Cardiac muscle cell (in vitro differentiated cells and primary cell): Measurements from ENCODE around the gene ST6GALNAC3. TPM values are rescaled to one million over a fixed set of nuclear protein-coding genes. Genes with fewer than 3 reads are reported as not detected.

Source experiments
- DNase-seq, 2 donors: peaks; one replicate each; pipeline versions ENCODE4 v3.0.0 to v3.0.0-alpha.2; 2010 to 2017; ENCODE audit warnings: low read depth in 1 of 2, low spot score in 1 of 2
- H3K27ac ChIP-seq: fragments of 200-600 bp; sonication (generic); 2 replicates; pipeline ENCODE4 v1.5.1; 2016
- H3K27me3 ChIP-seq: fragments of 200-600 bp; sonication (generic); 2 replicates; pipeline ENCODE4 v1.6.0; 2016; ENCODE audit warnings: control low read depth
- H3K36me3 ChIP-seq: fragments of 200-600 bp; sonication (generic); 2 replicates; pipeline ENCODE4 v1.5.1; 2016; ENCODE audit warnings: control low read depth
- H3K4me1 ChIP-seq: fragments of 200-600 bp; sonication (generic); 2 replicates; pipeline ENCODE4 v1.8.1; 2017; ENCODE audit warnings: low read depth, mild to moderate bottlenecking, mixed run types
- H3K4me3 ChIP-seq: fragments of 200-600 bp; sonication (generic); 2 replicates; pipeline ENCODE4 v1.5.1; 2016; ENCODE audit warnings: mild to moderate bottlenecking
- H3K9me3 ChIP-seq: fragments of 200-600 bp; sonication (generic); 2 replicates; pipeline ENCODE4 v1.5.1; 2017; ENCODE audit warnings: low read depth, mild to moderate bottlenecking, control low read depth
- CTCF ChIP-seq: IDR thresholded peaks from 2 replicates; pipeline ENCODE4 v1.5.1; 2012; ENCODE audit warnings: low read depth, mild to moderate bottlenecking, low read length
- polyA plus RNA-seq: library from polyadenylated mRNA; unstranded; fragments of >200 nt; fragmentation: Nextera tagmentation; extraction: Ambion mirVana; gene quantifications from 2 replicates; pipeline ENCODE4 v1.2.1, GENCODE V29; 2016
- total RNA-seq: library from RNA; depleted of rRNA; stranded (reverse); fragments of >200 nt; gene quantifications from 2 replicates; pipeline ENCODE4 v1.2.3, GENCODE V29; 2016

The ST6GALNAC3 gene
- total and polyA plus RNA-seq, 2 experiments from 2014 or later = 10.4 to 14.8 TPM

- DNase-seq = no peak
- Histone ChIP-seq H3K27me3 (no peaks in the 10 kb centered on the region), H3K36me3 (no peaks in the 10 kb centered on the region), H3K9me3 (no peaks in the 10 kb centered on the region), H3K27ac (no peak overlapping the region), H3K4me1 (no peaks in the 10 kb centered on the region), H3K4me3 (no peak overlapping the region)
- TF ChIP-seq CTCF = no peak
Measured at GRCh38 chr1:76229279-76230005, 154.9 kb downstream of the ST6GALNAC3 start.

GRCh38 chr1:76230842-76231281 is 156.3 kb downstream of the ST6GALNAC3 start:
- Histone ChIP-seq H3K9me3 (no peaks in the 10 kb centered on the region), H3K27me3 (no peaks in the 10 kb centered on the region), H3K4me1 (no peaks in the 10 kb centered on the region), H3K4me3 (no peak overlapping the region), H3K27ac (no peak overlapping the region), H3K36me3 (no peaks in the 10 kb centered on the region)
- DNase-seq = no peak
- TF ChIP-seq CTCF = no peak

- TF ChIP-seq CTCF = no peak
- Histone ChIP-seq H3K36me3 (no peaks in the 10 kb centered on the region), H3K9me3 (no peaks in the 10 kb centered on the region), H3K27me3 (no peaks in the 10 kb centered on the region), H3K4me1 (no peaks in the 10 kb centered on the region), H3K27ac (no peak overlapping the region), H3K4me3 (no peak overlapping the region)
- no peak for DNase-seq
Measured at GRCh38 chr1:76231320-76231719, 156.8 kb downstream of the ST6GALNAC3 start.

GRCh38 chr1:76232666-76233065 is 158.1 kb downstream of the ST6GALNAC3 start:
- H3K4me3 ChIP-seq = no peak overlapping the region
- TF ChIP-seq CTCF = no peak
- H3K27ac ChIP-seq = no peak overlapping the region
- no peak for DNase-seq
- H3K27me3 ChIP-seq = no peaks in the 10 kb centered on the region
- H3K4me1 ChIP-seq = no peaks in the 10 kb centered on the region
- no peaks in the 10 kb centered on the region for H3K36me3 ChIP-seq
- H3K9me3 ChIP-seq = no peaks in the 10 kb centered on the region

- Histone ChIP-seq H3K27me3 (no peaks in the 10 kb centered on the region), H3K4me3 (no peak overlapping the region), H3K27ac (no peak overlapping the region), H3K9me3 (no peaks in the 10 kb centered on the region), H3K36me3 (no peaks in the 10 kb centered on the region), H3K4me1 (no peaks in the 10 kb centered on the region)
- DNase-seq = no peak
- TF ChIP-seq CTCF = no peak
Measured at GRCh38 chr1:76234061-76234460, 159.5 kb downstream of the ST6GALNAC3 start.
